GM12892 (cell line): ENCODE measurements around the gene FUS.
"Not testable (repeated sequence)": the region's sequence is repeated elsewhere in the genome, so short reads cannot be mapped to it uniquely, and the experiment has no call there.

Experiments
- DNase-seq: peaks from one replicate; pipeline ENCODE4 v3.0.0; 2011; ENCODE audit not compliant: insufficient read length
- FAIRE-seq: peaks from 2 replicates; lab custom pipeline; 2011; peaks lifted over from hg19 to GRCh38; lab: Jason Lieb, UNC
- POLR2A ChIP-seq: IDR thresholded peaks from 2 replicates; pipeline ENCODE4 v1.6.1; 2011; ENCODE audit warnings: low read depth, low read length, control low read depth
- POLR2AphosphoS5 ChIP-seq: IDR thresholded peaks from 2 replicates; pipeline ENCODE4 v1.6.1; 2011; ENCODE audit warnings: low read depth, low read length, control low read depth
- TAF1 ChIP-seq: IDR thresholded peaks from 2 replicates; pipeline ENCODE4 v1.6.1; 2011; ENCODE audit warnings: low read depth, mild to moderate bottlenecking, control low read depth, low read length, borderline replicate concordance

The FUS gene

GRCh38 chr16:31190061-31190460 is 10.1 kb downstream of the FUS start:
- TF ChIP-seq POLR2A, result peak; percentile 80
- TF ChIP-seq POLR2AphosphoS5, result peak; percentile 87
- TF ChIP-seq TAF1, result no peak
- no peak for FAIRE-seq
- no peak for DNase-seq

GRCh38 chr16:31190818-31191444 is 11.0 kb downstream of the FUS start:
- FAIRE-seq (no peak), DNase-seq (no peak)
- TF ChIP-seq TAF1, result no peak
- TF ChIP-seq POLR2A, result peak; percentile 47
- TF ChIP-seq POLR2AphosphoS5, result peak; percentile 68

- DNase-seq (no peak), FAIRE-seq (no peak)
- no peak for TF ChIP-seq TAF1
- peak; percentile 95 for TF ChIP-seq POLR2AphosphoS5
- peak; percentile 77 for TF ChIP-seq POLR2A
Measured at GRCh38 chr16:31191697-31192428, 11.9 kb downstream of the FUS start.

- TF ChIP-seq POLR2A (peak; percentile 65; the same call in 1 of the 2 replicates), TAF1 (no peak), POLR2AphosphoS5 (peak; percentile 57; the same call in 1 of the 2 replicates)
- no peak for DNase-seq
- no peak for FAIRE-seq
Measured at GRCh38 chr16:31192856-31193642, 13.1 kb downstream of the FUS start.

- FAIRE-seq (no peak), DNase-seq (no peak)
- TF ChIP-seq POLR2AphosphoS5 (no peak; the same call in 1 of the 2 replicates), TAF1 (no peak)
Measured at GRCh38 chr16:31193874-31194273, 13.9 kb downstream of the FUS start.

- no peak for FAIRE-seq
- TF ChIP-seq POLR2A (peak; percentile 71), TAF1 (no peak), POLR2AphosphoS5 (peak; percentile 95)
Measured at GRCh38 chr16:31194898-31195297, 15.0 kb downstream of the FUS start.

GRCh38 chr16:31195861-31196260 is 15.9 kb downstream of the FUS start:
- DNase-seq, FAIRE-seq: not testable (repeated sequence)

More at GRCh38 chr16:31194898-31195297, 15.0 kb downstream of the FUS start:
- no peak for DNase-seq

GRCh38 chr16:31196324-31197088 is 16.6 kb downstream of the FUS start:
- TF ChIP-seq TAF1 (no peak), POLR2A (peak; percentile 56; the same call in 1 of the 2 replicates), POLR2AphosphoS5 (peak; percentile 96; the same call in 1 of the 2 replicates)
- FAIRE-seq, result no peak
- DNase-seq, result no peak

- FAIRE-seq (no peak), DNase-seq (no peak)
- peak; percentile 44; the same call in 1 of the 2 replicates for TF ChIP-seq POLR2A
- TF ChIP-seq POLR2AphosphoS5, result peak; percentile 79
- no peak for TF ChIP-seq TAF1
Measured at GRCh38 chr16:31198207-31198882, 18.4 kb downstream of the FUS start.

GRCh38 chr16:31199430-31200041 is 19.6 kb downstream of the FUS start:
- DNase-seq, result no peak
- no peak for FAIRE-seq
- TF ChIP-seq TAF1 (no peak), POLR2A (peak; percentile 72), POLR2AphosphoS5 (peak; percentile 80)

- not testable (repeated sequence) for DNase-seq, FAIRE-seq
Measured at GRCh38 chr16:31200111-31200510, 20.2 kb downstream of the FUS start.
